ENCODE results near the gene RAD21L1.

The RAD21L1 gene

GRCh38 chr20:1293641-1294379 lies 68.0 kb downstream of the RAD21L1 start:
- no peak for DNase-seq

- DNase-seq, result peak in 1 of 51 donors; percentile 31
Observed at GRCh38 chr20:1294497-1294896, 68.7 kb downstream of the RAD21L1 start.

GRCh38 chr20:1295276-1295930 lies 69.6 kb downstream of the RAD21L1 start:
- no peak for DNase-seq

- DNase-seq, result no peak
Observed at GRCh38 chr20:1296117-1296610, 70.3 kb downstream of the RAD21L1 start.

- DNase-seq, result no peak
Observed at GRCh38 chr20:1296922-1297321, 71.1 kb downstream of the RAD21L1 start.

- no peak for DNase-seq
Observed at GRCh38 chr20:1297486-1297885, 71.6 kb downstream of the RAD21L1 start.

GRCh38 chr20:1298166-1298565 lies 72.3 kb downstream of the RAD21L1 start:
- no peak for DNase-seq

- DNase-seq, result no peak
Observed at GRCh38 chr20:1298888-1299511, 73.2 kb downstream of the RAD21L1 start.

- no peak for DNase-seq
Observed at GRCh38 chr20:1299522-1299921, 73.7 kb downstream of the RAD21L1 start.

GRCh38 chr20:1300083-1300840 lies 74.4 kb downstream of the RAD21L1 start:
- DNase-seq, result no peak

GRCh38 chr20:1301031-1301529 lies 75.2 kb downstream of the RAD21L1 start:
- DNase-seq, result no peak

- DNase-seq, result peak in 1 of 51 donors; percentile 27
Observed at GRCh38 chr20:1302685-1303541, 77.1 kb downstream of the RAD21L1 start.

GRCh38 chr20:1304710-1305515 lies 79.1 kb downstream of the RAD21L1 start:
- no peak for DNase-seq

Data from hypothalamus (tissue), 51 donors.